ENCODE results near the gene TEX19. TPM values are rescaled to one million over a fixed set of nuclear protein-coding genes. Genes with fewer than 3 reads are reported as not detected.

The TEX19 gene
- polyA plus RNA-seq, 1 donor = not detected

DNA sequence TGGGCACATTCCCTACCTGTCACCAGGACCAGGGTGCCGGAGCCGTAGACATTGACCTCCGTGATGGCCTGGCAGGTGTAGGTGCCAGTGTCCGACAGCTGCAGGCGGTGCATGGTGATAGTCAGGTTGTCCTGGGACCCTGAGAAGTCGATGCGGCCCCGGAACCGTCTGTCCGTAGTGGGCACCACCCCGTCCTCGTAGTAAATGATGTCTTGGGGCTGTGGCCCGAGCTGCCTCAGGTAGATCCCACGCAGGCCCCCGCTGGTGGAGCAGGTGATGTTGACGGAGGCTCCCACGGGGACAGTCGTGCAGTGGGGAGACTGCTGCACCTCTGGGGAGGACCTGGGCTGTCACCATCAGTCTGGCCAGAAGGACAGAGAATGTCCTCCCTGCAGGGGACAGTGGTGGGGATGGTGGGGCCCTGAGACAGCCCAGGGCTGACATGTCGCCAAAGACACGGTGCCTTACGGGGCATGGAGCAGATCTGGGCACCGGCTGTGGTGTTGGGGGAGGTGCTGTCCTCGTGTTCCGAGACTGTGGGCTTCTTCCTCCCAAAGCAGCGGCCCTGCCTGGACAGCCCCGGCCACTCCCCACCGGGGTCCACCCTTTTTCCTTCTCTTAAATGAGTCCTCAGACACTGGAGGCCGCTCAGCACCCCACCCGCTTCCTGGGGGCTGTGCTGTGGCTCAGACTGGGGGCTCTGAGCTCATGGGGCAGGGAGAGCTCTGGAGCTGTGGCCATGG lies 42.2 kb upstream of the TEX19 start:
- H3K9me3 ChIP-seq (ENCODE audit: control insufficient read depth, low read depth, low read length) = peaks cover 14% of the 10 kb centered on the region
- no peaks in the 10 kb centered on the region for H3K36me3 ChIP-seq (ENCODE audit: control insufficient read depth, insufficient read depth, low read length)
- H3K4me3 ChIP-seq (ENCODE audit: low read length) = no peak overlapping the region
- no peak for DNase-seq
- peaks cover 32% of the 10 kb centered on the region for H3K4me1 ChIP-seq (ENCODE audit: control insufficient read depth, insufficient read depth, low read length)
- no CpG with 5 or more reads among the region's 29 CpGs for WGBS (ENCODE audit: insufficient coverage, low lambda C conversion rate)
- H3K27ac ChIP-seq (ENCODE audit: low read length) = no peak overlapping the region
- H3K27me3 ChIP-seq (ENCODE audit: control insufficient read depth, insufficient read depth, low read length) = peaks cover 11% of the 10 kb centered on the region

DNA sequence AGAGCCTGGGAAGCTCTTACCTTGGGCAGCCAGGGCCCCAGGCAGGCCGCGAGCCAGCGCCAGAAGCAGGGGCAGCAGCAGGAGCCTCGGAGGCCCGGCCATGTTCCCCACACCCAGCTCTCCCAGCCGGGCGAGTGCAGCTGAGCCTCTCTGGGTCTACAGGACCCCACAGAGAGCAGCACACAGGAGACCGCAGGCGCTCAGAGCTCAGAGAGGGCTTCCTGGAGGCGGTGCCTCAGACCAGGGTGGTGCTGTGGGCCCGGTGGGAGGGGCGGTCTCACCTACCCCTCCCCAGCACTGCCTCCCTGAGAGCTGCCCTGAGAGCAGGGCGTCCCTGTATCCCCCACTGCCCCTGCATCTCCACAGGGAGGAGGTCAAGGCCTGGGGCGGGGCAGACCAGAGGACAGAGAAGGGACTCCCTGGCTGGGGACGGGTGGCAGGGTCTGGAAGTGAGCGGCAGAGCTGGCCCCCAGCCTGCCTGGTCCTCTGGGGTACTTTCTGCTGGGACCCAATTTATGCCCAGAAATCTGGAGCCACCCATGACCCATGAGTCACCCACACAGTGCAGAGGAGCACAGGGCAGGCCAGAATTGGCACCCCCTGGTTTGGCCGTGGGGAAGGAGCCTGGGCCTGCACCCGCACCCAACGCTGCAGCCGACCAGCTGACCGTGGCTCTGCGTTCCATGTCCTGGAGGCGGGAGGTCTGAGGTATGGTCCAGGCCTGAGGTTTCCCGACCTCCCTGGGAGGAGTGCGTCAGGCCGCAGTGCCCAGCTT lies 41.5 kb upstream of the TEX19 start, which contains the start of gene CD7:
TSS of gene CD7 (minus strand) at position 215 of the 775 bp plus-strand sequence. CDS start at position 102, 113 bp downstream.
- WGBS (ENCODE audit: insufficient coverage, low lambda C conversion rate) = no CpG with 5 or more reads among the region's 26 CpGs
- H3K27ac ChIP-seq (ENCODE audit: low read length) = no peak within 1 kb of the TSS
- H3K9me3 ChIP-seq (ENCODE audit: control insufficient read depth, low read depth, low read length) = peaks cover 14% of the 10 kb centered on the region
- peaks cover 11% of the 10 kb centered on the region for H3K27me3 ChIP-seq (ENCODE audit: control insufficient read depth, insufficient read depth, low read length)
- H3K4me3 ChIP-seq (ENCODE audit: low read length) = no peak within 1 kb of the TSS
- peaks cover 32% of the 10 kb centered on the region for H3K4me1 ChIP-seq (ENCODE audit: control insufficient read depth, insufficient read depth, low read length)
- DNase-seq = no peak
- no peaks in the 10 kb centered on the region for H3K36me3 ChIP-seq (ENCODE audit: control insufficient read depth, insufficient read depth, low read length)

- peaks cover 11% of the 10 kb centered on the region for H3K27me3 ChIP-seq (ENCODE audit: control insufficient read depth, insufficient read depth, low read length)
- no peaks in the 10 kb centered on the region for H3K36me3 ChIP-seq (ENCODE audit: control insufficient read depth, insufficient read depth, low read length)
- H3K4me3 ChIP-seq (ENCODE audit: low read length) = no peak overlapping the region
- H3K27ac ChIP-seq (ENCODE audit: low read length) = no peak overlapping the region
- H3K4me1 ChIP-seq (ENCODE audit: control insufficient read depth, insufficient read depth, low read length) = peaks cover 32% of the 10 kb centered on the region
- DNase-seq = no peak
- peaks cover 14% of the 10 kb centered on the region for H3K9me3 ChIP-seq (ENCODE audit: control insufficient read depth, low read depth, low read length)
- 100% methylated on average over 3 of the region's 20 CpGs for WGBS (ENCODE audit: insufficient coverage, low lambda C conversion rate)
Observed at GRCh38 chr17:82318169-82318498, 40.9 kb upstream of the TEX19 start.

DNA sequence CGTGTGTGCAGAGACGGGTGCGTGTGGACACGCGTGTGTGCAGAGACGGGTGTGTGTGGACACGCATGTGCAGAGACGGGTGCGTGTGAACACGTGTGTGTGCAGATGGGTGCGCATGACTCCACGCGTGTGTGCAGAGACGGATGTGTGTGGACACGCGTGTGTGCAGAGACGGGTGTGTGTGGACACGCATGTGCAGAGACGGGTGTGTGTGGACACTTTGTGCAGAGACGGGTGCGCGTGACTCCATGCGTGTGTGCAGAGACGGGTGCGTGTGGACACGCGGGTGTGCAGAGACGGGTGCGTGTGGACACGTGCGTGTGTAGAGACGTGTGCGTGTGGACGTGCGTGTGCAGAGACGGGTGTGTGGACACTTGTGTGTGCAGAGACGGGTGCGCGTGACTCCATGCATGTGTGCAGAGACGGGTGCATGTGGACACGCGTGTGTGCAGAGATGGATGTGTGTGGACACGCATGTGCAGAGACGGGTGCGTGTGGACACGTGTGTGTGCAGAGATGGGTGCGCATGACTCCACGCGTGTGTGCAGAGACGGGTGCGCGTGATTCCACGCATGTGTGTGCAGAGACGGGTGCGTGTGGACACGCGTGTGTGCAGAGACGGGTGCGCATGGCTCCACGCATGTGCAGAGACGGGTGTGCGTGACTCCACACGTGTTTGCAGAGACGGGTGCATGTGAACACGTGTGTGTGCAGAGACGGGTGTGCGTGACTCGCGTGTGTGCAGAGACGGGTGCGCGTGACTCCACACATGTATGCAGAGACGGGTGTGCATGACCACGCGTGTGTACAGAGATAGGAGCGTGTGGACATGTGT lies 40.1 kb upstream of the TEX19 start:
- peaks cover 11% of the 10 kb centered on the region for H3K27me3 ChIP-seq (ENCODE audit: control insufficient read depth, insufficient read depth, low read length)
- H3K4me1 ChIP-seq (ENCODE audit: control insufficient read depth, insufficient read depth, low read length) = peaks cover 32% of the 10 kb centered on the region
- WGBS (ENCODE audit: insufficient coverage, low lambda C conversion rate) = 100% methylated on average over 2 of the region's 76 CpGs
- no peak overlapping the region for H3K4me3 ChIP-seq (ENCODE audit: low read length)
- H3K27ac ChIP-seq (ENCODE audit: low read length) = no peak overlapping the region
- peaks cover 14% of the 10 kb centered on the region for H3K9me3 ChIP-seq (ENCODE audit: control insufficient read depth, low read depth, low read length)
- no peak for DNase-seq
- no peaks in the 10 kb centered on the region for H3K36me3 ChIP-seq (ENCODE audit: control insufficient read depth, insufficient read depth, low read length)

DNA sequence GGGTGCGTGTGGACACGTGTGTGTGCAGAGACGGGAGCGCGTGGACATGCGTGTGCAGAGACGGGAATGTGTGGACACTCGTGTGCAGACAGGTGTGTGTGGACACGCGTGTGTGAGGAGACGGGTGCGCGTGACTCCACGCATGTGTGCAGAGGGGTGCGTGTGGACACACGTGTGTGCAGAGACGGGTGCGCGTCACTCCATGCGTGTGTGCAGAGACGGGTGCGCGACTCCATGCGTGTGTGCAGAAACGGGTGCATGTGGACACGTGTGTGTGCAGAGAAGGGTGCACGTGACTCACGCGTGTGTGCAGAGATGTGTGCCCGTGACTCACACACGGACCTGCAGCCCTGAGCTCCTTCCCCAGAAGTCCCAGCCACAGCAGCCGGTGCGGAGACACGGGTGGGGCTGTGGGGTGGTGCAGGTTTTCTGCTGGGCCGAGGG lies 39.4 kb upstream of the TEX19 start:
- peaks cover 14% of the 10 kb centered on the region for H3K9me3 ChIP-seq (ENCODE audit: control insufficient read depth, low read depth, low read length)
- H3K36me3 ChIP-seq (ENCODE audit: control insufficient read depth, insufficient read depth, low read length) = no peaks in the 10 kb centered on the region
- no peak for DNase-seq
- H3K27ac ChIP-seq (ENCODE audit: low read length) = no peak overlapping the region
- H3K4me3 ChIP-seq (ENCODE audit: low read length) = no peak overlapping the region
- WGBS (ENCODE audit: insufficient coverage, low lambda C conversion rate) = no CpG with 5 or more reads among the region's 35 CpGs
- H3K4me1 ChIP-seq (ENCODE audit: control insufficient read depth, insufficient read depth, low read length) = peaks cover 32% of the 10 kb centered on the region
- H3K27me3 ChIP-seq (ENCODE audit: control insufficient read depth, insufficient read depth, low read length) = peaks cover 11% of the 10 kb centered on the region

DNA sequence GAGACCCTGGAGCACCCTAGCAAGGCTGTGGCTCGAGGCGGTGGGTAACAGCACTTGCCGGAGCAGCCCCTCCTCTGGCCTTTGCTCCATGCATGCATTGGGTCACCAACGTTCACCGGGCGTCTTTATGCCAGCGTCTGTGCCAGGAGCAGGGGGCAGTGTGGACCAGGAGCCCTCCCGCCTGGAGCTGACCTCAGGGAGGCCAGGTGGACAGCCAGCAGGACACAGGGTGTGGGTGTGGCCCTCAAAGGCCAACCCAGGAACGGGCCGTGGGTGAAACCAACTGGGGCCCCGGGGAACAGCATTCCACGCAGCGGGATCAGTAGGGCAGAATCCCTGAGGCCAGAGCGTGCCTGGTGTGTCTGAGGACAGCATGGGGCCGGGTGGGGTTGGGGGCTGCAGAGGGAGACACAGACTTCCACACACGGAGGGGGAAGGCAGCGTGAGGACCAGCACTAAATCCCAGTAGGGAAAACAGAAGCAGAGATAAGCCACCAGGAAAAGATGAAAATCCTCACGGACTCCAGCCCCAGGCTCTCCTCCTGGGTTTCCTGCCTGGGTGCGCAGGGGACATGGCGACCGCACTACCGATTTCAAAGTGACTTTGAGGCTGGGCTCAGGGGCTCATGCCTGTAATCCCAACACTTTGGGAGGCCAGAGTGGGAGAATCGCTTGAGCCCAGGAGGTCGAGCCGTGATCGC lies 38.8 kb upstream of the TEX19 start:
- no peak for DNase-seq
- no peaks in the 10 kb centered on the region for H3K36me3 ChIP-seq (ENCODE audit: control insufficient read depth, insufficient read depth, low read length)
- peaks cover 31% of the 10 kb centered on the region for H3K4me1 ChIP-seq (ENCODE audit: control insufficient read depth, insufficient read depth, low read length)
- H3K27me3 ChIP-seq (ENCODE audit: control insufficient read depth, insufficient read depth, low read length) = peaks cover 10% of the 10 kb centered on the region
- no peak overlapping the region for H3K27ac ChIP-seq (ENCODE audit: low read length)
- H3K4me3 ChIP-seq (ENCODE audit: low read length) = no peak overlapping the region
- 40% methylated on average over 2 of the region's 26 CpGs for WGBS (ENCODE audit: insufficient coverage, low lambda C conversion rate)
- H3K9me3 ChIP-seq (ENCODE audit: control insufficient read depth, low read depth, low read length) = peaks cover 14% of the 10 kb centered on the region

DNA sequence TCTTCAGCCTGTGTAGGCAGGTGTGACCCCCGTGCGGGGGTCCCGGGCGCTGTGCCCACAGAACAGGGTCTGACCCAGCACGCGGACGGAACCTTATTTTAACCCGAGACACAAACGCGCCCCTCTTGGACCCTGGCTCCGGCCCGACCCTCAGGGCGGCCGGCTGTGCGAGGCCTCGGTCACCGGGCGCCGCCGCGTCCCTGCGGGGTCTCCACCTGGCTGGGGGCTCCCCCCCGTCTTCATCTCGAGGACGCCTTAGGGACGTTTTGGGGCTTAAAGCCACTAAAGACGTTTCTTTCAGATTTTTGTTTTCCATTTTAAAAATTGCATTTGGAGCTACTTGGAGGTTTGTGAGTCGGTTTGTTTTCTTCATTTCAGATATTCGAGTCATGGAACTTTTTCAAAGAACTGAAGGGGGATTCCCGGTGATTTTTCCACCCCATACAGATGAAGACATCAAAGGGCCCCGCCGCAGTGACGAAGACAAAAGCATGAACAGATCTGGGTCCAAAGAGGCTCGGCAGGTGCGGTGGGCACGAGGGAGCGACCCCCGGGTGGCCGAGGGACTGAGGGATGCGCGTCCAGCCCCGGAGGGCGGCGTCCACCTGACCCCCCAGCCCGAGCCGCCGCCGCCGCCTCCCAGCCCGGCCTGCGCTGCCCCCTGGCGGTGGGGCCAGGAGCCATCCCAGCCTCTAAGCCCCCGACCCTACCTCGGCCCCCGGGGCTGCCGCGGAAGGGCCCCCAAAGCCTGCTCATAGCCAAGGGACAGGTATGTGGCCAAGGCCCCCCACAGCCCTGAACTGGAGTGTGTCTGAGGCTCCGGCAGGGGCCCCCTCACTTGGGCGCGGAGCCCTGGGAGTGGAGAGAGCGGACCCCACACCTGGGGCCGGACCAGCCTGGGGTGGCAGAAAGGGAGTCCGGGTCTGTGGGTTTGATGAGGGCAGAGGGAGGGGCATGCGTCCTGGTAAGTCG lies 37.8 kb upstream of the TEX19 start:
- Histone ChIP-seq H3K4me1 (ENCODE audit: control insufficient read depth, insufficient read depth, low read length) (peaks cover 21% of the 10 kb centered on the region), H3K4me3 (ENCODE audit: low read length) (no peak overlapping the region), H3K27ac (ENCODE audit: low read length) (no peak overlapping the region), H3K36me3 (ENCODE audit: control insufficient read depth, insufficient read depth, low read length) (no peaks in the 10 kb centered on the region), H3K27me3 (ENCODE audit: control insufficient read depth, insufficient read depth, low read length) (peaks cover under 1% of the 10 kb centered on the region), H3K9me3 (ENCODE audit: control insufficient read depth, low read depth, low read length) (peaks cover 12% of the 10 kb centered on the region)
- WGBS (ENCODE audit: insufficient coverage, low lambda C conversion rate) = no CpG with 5 or more reads among the region's 65 CpGs
- DNase-seq = no peak

DNA sequence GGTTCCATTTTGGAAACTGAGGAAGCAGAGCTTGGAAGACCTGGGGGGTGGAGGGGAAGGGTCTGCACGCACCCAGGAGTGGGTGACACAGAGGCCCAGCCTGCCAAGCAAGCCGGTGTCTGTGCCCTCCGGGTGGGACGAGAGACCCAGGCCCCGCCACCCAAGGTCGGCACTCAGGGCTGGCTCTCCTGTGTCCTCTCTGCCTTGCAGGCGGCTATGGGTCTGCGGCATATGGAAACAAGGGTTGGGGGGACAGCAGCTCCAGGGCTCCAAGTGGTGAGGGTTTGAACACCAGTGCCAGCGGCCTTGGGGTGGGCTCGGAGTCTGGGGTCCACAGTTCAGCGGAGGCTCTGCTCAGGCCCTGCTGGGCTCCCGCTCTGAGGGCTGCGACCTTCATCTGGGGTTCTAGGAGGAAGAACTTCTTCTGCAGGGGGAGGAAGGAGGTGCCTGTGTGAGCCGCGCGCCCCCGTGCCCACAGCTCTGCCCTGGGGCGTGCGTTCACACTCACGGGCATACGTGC lies 37.0 kb upstream of the TEX19 start:
- no CpG with 5 or more reads among the region's 21 CpGs for WGBS (ENCODE audit: insufficient coverage, low lambda C conversion rate)
- Histone ChIP-seq H3K9me3 (ENCODE audit: control insufficient read depth, low read depth, low read length) (peaks cover 12% of the 10 kb centered on the region), H3K27me3 (ENCODE audit: control insufficient read depth, insufficient read depth, low read length) (no peaks in the 10 kb centered on the region), H3K4me1 (ENCODE audit: control insufficient read depth, insufficient read depth, low read length) (peaks cover 15% of the 10 kb centered on the region), H3K4me3 (ENCODE audit: low read length) (no peak overlapping the region), H3K27ac (ENCODE audit: low read length) (no peak overlapping the region), H3K36me3 (ENCODE audit: control insufficient read depth, insufficient read depth, low read length) (no peaks in the 10 kb centered on the region)
- no peak for DNase-seq

All from large intestine (tissue), 3 donors.